HepG2 (cell line): ENCODE measurements around the gene JPH4. TPM values are rescaled to one million over a fixed set of nuclear protein-coding genes. Genes with fewer than 3 reads are reported as not detected.

Experiments
- ATAC-seq: fragments of 200-7000 bp; cut with Tn5 transposase; 3 replicates; pipeline ENCODE4 v1.9.1; 2020; ENCODE audit warnings: mild to moderate bottlenecking, moderate library complexity
- BruUV-seq: library from RNA; stranded (reverse); fragments of 400-500 nt; replicated peaks from 2 replicates; lab custom pipeline; 2021; lab: Mats Ljungman, UMichigan
- CTCF ChIA-PET: fragments of 300-600 bp; formaldehyde crosslinking; extraction: SDS; loops from one replicate; lab custom pipeline; 2021; ENCODE audit warnings: low total read pairs, inconsistent platforms, low intra/inter-chr PET ratio; lab: Yijun Ruan, JAX
- POLR2A ChIA-PET: fragments of 350-600 bp; sonication (Branson Sonifier 250); formaldehyde crosslinking; loops from one replicate; lab custom pipeline; 2020; ENCODE audit warnings: antibody characterized with exemption, inconsistent platforms; lab: Yijun Ruan, JAX
- DNase-seq: peaks from one replicate; pipeline ENCODE4 v3.0.0-alpha.2; 2015; ENCODE audit warnings: low spot score
- FAIRE-seq: peaks from 3 replicates; lab custom pipeline; 2011; peaks lifted over from hg19 to GRCh38; lab: Jason Lieb, UNC
- H2AFZ ChIP-seq: one replicate; pipeline ENCODE4 v1.6.1; 2011; ENCODE audit warnings: low read length, inconsistent platforms
- H3K27ac ChIP-seq: fragments of 300-600 bp; 3 replicates; pipeline ENCODE4 v1.8.0; 2011; ENCODE audit warnings: mixed run types, mild to moderate bottlenecking, mixed read lengths, low read length, inconsistent platforms; ENCODE audit not compliant: insufficient read depth; ENCODE audit errors: extremely low read length
- H3K27me3 ChIP-seq, 2 experiments: fragments of 200-600 bp in 1 of 2; 2 replicates in 1 of 2; 3 replicates in 1 of 2; pipeline versions ENCODE4 v1.6.0 to v1.8.0; 2011; ENCODE audit warnings: low read length in 2 of 2, mild to moderate bottlenecking in 2 of 2, moderate library complexity in 2 of 2, inconsistent platforms in 1 of 2; ENCODE audit not compliant: insufficient read depth in 2 of 2, control insufficient read depth in 1 of 2
- H3K36me3 ChIP-seq, 2 experiments: fragments of 200-600 bp in 1 of 2; replicated peaks in 1 of 2; 2 replicates in 1 of 2; 3 replicates in 1 of 2; pipeline versions ENCODE4 v1.5.1 to v1.8.0; 2011; ENCODE audit warnings: low read length in 2 of 2, inconsistent platforms in 1 of 2; ENCODE audit not compliant: insufficient read depth in 2 of 2, control insufficient read depth in 1 of 2
- H3K4me1 ChIP-seq: 2 replicates; pipeline ENCODE4 v1.5.1; 2012; ENCODE audit warnings: low read length, inconsistent platforms; ENCODE audit not compliant: insufficient read depth
- H3K4me2 ChIP-seq: 2 replicates; pipeline ENCODE4 v1.6.0; 2011; ENCODE audit warnings: low read depth, low read length, inconsistent platforms
- H3K4me3 ChIP-seq, 3 experiments: fragments of 200-600 bp in 1 of 3; sonication (generic), shearing (Covaris generic) in 1 of 3; replicated peaks in 1 of 3; 2 replicates each; pipeline ENCODE4 v1.5.1; 2011 to 2016; ENCODE audit warnings: low read length in 3 of 3, inconsistent platforms in 2 of 3, low read depth in 2 of 3, mild to moderate bottlenecking in 2 of 3, control low read depth in 1 of 3, mixed read lengths in 1 of 3; ENCODE audit not compliant: insufficient read depth in 1 of 3
- H3K79me2 ChIP-seq: one replicate; pipeline ENCODE4 v1.6.1; 2011; ENCODE audit warnings: low read length, inconsistent platforms; ENCODE audit not compliant: insufficient read depth
- H3K9ac ChIP-seq: 2 replicates; pipeline ENCODE4 v1.6.0; 2011; ENCODE audit warnings: mild to moderate bottlenecking, low read depth, low read length, inconsistent platforms; ENCODE audit not compliant: insufficient read depth
- H3K9me3 ChIP-seq: 2 replicates; pipeline ENCODE4 v1.5.1; 2012; ENCODE audit warnings: mild to moderate bottlenecking, low read length
- H4K20me1 ChIP-seq: 2 replicates; pipeline ENCODE4 v1.6.0; 2011; ENCODE audit warnings: inconsistent platforms, mild to moderate bottlenecking, low read length, moderate library complexity; ENCODE audit not compliant: insufficient read depth
- SATB2 ChIP-seq: sonication (generic); formaldehyde crosslinking; IDR thresholded peaks from 2 replicates; pipeline ENCODE4 v1.5.0; 2020; ENCODE audit warnings: missing genetic modification reagents
- TARDBP ChIP-seq: sonication (generic); formaldehyde crosslinking; IDR thresholded peaks from 2 replicates; pipeline ENCODE4 v1.8.0; 2022; ENCODE audit warnings: mild to moderate bottlenecking, missing genetic modification reagents
- ZBTB38 ChIP-seq: sonication (generic); formaldehyde crosslinking; IDR thresholded peaks from 2 replicates; pipeline ENCODE4 v1.5.1; 2020; ENCODE audit warnings: mild to moderate bottlenecking, missing genetic modification reagents
- ZNF749 ChIP-seq: sonication (generic); formaldehyde crosslinking; IDR thresholded peaks from 2 replicates; pipeline ENCODE4 v1.8.0; 2022; ENCODE audit warnings: mild to moderate bottlenecking, missing genetic modification reagents, moderate library complexity, borderline replicate concordance
- WGBS: methylation state at CpG from one replicate; pipeline ENCODE4 v1.1.6; 2017; ENCODE audit warnings: low lambda C conversion rate; 5-methylcytosine and 5-hydroxymethylcytosine counted together
- in situ Hi-C: cut with HindIII; loops from 2 replicates; pipeline ENCODE4 v1.10.0; 2017; ENCODE audit warnings: low pct_unique_long_range_greater_than_20kb; ENCODE audit not compliant: extremely low pct_ligation_motif_present
- intact Hi-C: fragments of 100-400 bp; cut with micrococcal nuclease; formaldehyde crosslinking; loops from one replicate; pipeline ENCODE4 v1.10.0; 2022; ENCODE audit not compliant: unreplicated experiment
- polyA plus RNA-seq, 8 experiments: library from polyadenylated mRNA; depleted of rRNA in 3 of 8; stranded (reverse) in 7 of 8; unstranded in 1 of 8; fragments of >200 nt; fragmentation: Illumina TruSeq in 4 of 8; extraction: Trizol in 4 of 8; gene quantifications; 2 replicates each; pipeline versions ENCODE4 v1.2.1 to v1.2.3, GENCODE V29; 2011 to 2016; ENCODE audit warnings: low read depth in 4 of 8, missing spikeins in 1 of 8, mixed read lengths in 1 of 8; ENCODE audit not compliant: insufficient read depth in 1 of 8
- total RNA-seq, 5 experiments: library from RNA; depleted of rRNA; stranded (reverse); fragments of >200 nt; fragmentation: Illumina TruSeq; extraction: Trizol; gene quantifications; 2 replicates each; pipeline ENCODE4 v1.2.3, GENCODE V29; 2016; ENCODE audit warnings: low read depth in 1 of 5
- TF ChIP-seq, protein P1 (sequence below): sonication (generic); formaldehyde crosslinking; IDR thresholded peaks from 2 replicates; pipeline ENCODE4 v1.9.0; 2021; ENCODE audit warnings: mild to moderate bottlenecking, missing genetic modification reagents
- TF ChIP-seq, protein P2 (sequence below): sonication (generic); IDR thresholded peaks from 2 replicates; pipeline ENCODE4 v1.6.1; 2016; ENCODE audit warnings: low read depth, borderline replicate concordance
- TF ChIP-seq, protein P3 (sequence below): sonication (generic); formaldehyde crosslinking; IDR thresholded peaks from 2 replicates; pipeline ENCODE4 v1.5.0; 2020; ENCODE audit warnings: missing genetic modification reagents, mild to moderate bottlenecking, borderline replicate concordance
- TF ChIP-seq, protein P4 (sequence below): sonication (generic); formaldehyde crosslinking; IDR thresholded peaks from 2 replicates; pipeline ENCODE4 v1.5.0; 2020; ENCODE audit warnings: mild to moderate bottlenecking, low read depth, missing genetic modification reagents, borderline replicate concordance
- TF ChIP-seq, protein P5 (sequence below): sonication (generic); formaldehyde crosslinking; IDR thresholded peaks from 2 replicates; pipeline ENCODE4 v1.5.0; 2020; ENCODE audit warnings: mild to moderate bottlenecking, missing genetic modification reagents

The JPH4 gene
- total and polyA plus RNA-seq, 2 of the 13 experiments (the other 11 are each of a cell fraction or from before 2014, with no cell fraction given): 0.08 to 0.22 TPM

DNA sequence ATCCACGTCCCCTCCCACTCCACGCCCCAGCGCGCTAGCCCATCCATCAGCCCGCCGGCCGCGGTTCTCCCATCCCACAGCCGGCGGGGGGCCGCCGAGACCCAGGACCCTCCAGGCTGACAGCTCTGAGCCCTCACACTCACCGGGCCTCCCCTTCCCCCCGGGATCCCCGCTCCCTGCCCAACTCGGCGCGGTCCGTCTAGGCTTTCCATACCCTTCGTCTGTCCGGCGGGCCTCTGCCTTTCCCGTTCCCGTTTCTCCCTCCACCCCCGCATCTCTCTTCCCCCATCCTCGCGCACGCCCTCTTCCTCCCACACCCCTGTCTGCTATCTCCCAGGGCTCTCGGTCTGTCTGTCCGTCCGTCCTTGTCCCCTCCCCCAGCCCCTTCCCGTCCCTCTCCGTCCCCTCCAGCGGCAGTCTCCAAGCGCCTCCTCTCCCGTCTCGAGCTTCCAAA lies 27.8 kb downstream of the JPH4 start:
- Histone ChIP-seq H3K36me3 (no peaks in the 10 kb centered on the region), H3K79me2 (no peaks in the 10 kb centered on the region), H4K20me1 (no peaks in the 10 kb centered on the region), H2AFZ (peak overlapping the region; percentile 52), H3K4me2 (peak overlapping the region; percentile 90), H3K9me3 (no peaks in the 10 kb centered on the region), H3K9ac (peak overlapping the region; percentile 75; the same call in 1 of the 2 replicates), H3K4me3 (peak overlapping the region; percentile 66 to 84 (median 79)), H3K27me3 (no peaks in the 10 kb centered on the region; a peak in 1 of 5 replicates), H3K4me1 (peaks cover 71% of the 10 kb centered on the region), H3K27ac (no peak overlapping the region)
- WGBS: 43% methylated on average over 37 of the region's 37 CpGs
- ChIA-PET POLR2A (interaction anchor here (0.9 to 1.9 kb wide), 5 partner anchors 9 to 456 kb away, joined by 3 to 12 read pairs (median 5); partner anchors contain the start of genes ACIN1, C14orf119 and PABPN1), CTCF (interaction anchor here (1.0 kb wide), 1 partner anchor 11 kb away, joined by 3 read pairs; no protein-coding TSS in a partner anchor)
- no TSS peak for BruUV-seq
- ATAC-seq (no peak), DNase-seq (no peak), FAIRE-seq (no peak)
- intact Hi-C loops: loop anchor here (1.0 kb wide), 1 partner anchor 16 kb away; the partner anchor contains the start of gene AP1G2
- in situ Hi-C loops: no loop called here
- TF ChIP-seq, protein P1, sequence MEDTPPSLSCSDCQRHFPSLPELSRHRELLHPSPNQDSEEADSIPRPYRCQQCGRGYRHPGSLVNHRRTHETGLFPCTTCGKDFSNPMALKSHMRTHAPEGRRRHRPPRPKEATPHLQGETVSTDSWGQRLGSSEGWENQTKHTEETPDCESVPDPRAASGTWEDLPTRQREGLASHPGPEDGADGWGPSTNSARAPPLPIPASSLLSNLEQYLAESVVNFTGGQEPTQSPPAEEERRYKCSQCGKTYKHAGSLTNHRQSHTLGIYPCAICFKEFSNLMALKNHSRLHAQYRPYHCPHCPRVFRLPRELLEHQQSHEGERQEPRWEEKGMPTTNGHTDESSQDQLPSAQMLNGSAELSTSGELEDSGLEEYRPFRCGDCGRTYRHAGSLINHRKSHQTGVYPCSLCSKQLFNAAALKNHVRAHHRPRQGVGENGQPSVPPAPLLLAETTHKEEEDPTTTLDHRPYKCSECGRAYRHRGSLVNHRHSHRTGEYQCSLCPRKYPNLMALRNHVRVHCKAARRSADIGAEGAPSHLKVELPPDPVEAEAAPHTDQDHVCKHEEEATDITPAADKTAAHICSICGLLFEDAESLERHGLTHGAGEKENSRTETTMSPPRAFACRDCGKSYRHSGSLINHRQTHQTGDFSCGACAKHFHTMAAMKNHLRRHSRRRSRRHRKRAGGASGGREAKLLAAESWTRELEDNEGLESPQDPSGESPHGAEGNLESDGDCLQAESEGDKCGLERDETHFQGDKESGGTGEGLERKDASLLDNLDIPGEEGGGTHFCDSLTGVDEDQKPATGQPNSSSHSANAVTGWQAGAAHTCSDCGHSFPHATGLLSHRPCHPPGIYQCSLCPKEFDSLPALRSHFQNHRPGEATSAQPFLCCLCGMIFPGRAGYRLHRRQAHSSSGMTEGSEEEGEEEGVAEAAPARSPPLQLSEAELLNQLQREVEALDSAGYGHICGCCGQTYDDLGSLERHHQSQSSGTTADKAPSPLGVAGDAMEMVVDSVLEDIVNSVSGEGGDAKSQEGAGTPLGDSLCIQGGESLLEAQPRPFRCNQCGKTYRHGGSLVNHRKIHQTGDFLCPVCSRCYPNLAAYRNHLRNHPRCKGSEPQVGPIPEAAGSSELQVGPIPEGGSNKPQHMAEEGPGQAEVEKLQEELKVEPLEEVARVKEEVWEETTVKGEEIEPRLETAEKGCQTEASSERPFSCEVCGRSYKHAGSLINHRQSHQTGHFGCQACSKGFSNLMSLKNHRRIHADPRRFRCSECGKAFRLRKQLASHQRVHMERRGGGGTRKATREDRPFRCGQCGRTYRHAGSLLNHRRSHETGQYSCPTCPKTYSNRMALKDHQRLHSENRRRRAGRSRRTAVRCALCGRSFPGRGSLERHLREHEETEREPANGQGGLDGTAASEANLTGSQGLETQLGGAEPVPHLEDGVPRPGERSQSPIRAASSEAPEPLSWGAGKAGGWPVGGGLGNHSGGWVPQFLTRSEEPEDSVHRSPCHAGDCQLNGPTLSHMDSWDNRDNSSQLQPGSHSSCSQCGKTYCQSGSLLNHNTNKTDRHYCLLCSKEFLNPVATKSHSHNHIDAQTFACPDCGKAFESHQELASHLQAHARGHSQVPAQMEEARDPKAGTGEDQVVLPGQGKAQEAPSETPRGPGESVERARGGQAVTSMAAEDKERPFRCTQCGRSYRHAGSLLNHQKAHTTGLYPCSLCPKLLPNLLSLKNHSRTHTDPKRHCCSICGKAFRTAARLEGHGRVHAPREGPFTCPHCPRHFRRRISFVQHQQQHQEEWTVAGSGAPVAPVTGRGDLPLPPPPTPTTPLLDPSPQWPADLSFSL (CRISPR knock-in tag): 0 out of 2 replicates have a peak, but pooled peaks have one; percentile 18
- TF ChIP-seq, protein P2, sequence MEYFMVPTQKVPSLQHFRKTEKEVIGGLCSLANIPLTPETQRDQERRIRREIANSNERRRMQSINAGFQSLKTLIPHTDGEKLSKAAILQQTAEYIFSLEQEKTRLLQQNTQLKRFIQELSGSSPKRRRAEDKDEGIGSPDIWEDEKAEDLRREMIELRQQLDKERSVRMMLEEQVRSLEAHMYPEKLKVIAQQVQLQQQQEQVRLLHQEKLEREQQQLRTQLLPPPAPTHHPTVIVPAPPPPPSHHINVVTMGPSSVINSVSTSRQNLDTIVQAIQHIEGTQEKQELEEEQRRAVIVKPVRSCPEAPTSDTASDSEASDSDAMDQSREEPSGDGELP: no peak
- TF ChIP-seq, protein P3, sequence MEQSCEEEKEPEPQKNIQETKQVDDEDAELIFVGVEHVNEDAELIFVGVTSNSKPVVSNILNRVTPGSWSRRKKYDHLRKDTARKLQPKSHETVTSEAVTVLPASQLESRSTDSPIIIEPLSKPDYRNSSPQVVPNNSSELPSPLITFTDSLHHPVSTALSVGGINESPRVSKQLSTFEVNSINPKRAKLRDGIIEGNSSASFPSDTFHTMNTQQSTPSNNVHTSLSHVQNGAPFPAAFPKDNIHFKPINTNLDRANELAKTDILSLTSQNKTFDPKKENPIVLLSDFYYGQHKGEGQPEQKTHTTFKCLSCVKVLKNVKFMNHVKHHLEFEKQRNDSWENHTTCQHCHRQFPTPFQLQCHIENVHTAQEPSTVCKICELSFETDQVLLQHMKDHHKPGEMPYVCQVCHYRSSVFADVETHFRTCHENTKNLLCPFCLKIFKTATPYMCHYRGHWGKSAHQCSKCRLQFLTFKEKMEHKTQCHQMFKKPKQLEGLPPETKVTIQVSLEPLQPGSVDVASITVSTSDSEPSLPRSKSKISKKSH (CRISPR knock-in tag): 0 out of 2 replicates have a peak, but pooled peaks have one; percentile 59
- TF ChIP-seq, protein P4, sequence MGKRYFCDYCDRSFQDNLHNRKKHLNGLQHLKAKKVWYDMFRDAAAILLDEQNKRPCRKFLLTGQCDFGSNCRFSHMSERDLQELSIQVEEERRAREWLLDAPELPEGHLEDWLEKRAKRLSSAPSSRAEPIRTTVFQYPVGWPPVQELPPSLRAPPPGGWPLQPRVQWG (CRISPR knock-in tag): no peak; the same call in 1 of the 2 replicates
- TF ChIP-seq, protein P5, sequence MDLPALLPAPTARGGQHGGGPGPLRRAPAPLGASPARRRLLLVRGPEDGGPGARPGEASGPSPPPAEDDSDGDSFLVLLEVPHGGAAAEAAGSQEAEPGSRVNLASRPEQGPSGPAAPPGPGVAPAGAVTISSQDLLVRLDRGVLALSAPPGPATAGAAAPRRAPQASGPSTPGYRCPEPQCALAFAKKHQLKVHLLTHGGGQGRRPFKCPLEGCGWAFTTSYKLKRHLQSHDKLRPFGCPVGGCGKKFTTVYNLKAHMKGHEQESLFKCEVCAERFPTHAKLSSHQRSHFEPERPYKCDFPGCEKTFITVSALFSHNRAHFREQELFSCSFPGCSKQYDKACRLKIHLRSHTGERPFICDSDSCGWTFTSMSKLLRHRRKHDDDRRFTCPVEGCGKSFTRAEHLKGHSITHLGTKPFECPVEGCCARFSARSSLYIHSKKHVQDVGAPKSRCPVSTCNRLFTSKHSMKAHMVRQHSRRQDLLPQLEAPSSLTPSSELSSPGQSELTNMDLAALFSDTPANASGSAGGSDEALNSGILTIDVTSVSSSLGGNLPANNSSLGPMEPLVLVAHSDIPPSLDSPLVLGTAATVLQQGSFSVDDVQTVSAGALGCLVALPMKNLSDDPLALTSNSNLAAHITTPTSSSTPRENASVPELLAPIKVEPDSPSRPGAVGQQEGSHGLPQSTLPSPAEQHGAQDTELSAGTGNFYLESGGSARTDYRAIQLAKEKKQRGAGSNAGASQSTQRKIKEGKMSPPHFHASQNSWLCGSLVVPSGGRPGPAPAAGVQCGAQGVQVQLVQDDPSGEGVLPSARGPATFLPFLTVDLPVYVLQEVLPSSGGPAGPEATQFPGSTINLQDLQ (CRISPR knock-in tag): peak; percentile 52; the same call in 1 of the 2 replicates
- TF ChIP-seq TARDBP (CRISPR knock-in tag) (no peak), ZBTB38 (CRISPR knock-in tag) (peak; percentile 83), SATB2 (CRISPR knock-in tag) (no peak), ZNF749 (CRISPR knock-in tag) (0 out of 2 replicates have a peak, but pooled peaks have one; percentile 62)
